Subcutaneous adipose tissue (tissue), 4 donors: ENCODE data around the gene CAST. TPM values are rescaled to one million over a fixed set of nuclear protein-coding genes. Genes with fewer than 3 reads are reported as not detected.

Experiments used
- CTCF ChIP-seq: fragments of 450-650 bp; IDR thresholded peaks from one replicate; pipeline ENCODE4 v1.5.1; 2016; ENCODE audit warnings: low read depth, mild to moderate bottlenecking, control low read depth, antibody characterized with exemption, moderate library complexity
- total RNA-seq, 4 donors: library from RNA; depleted of rRNA; stranded (reverse); fragments of >200 nt; gene quantifications; one replicate each; pipeline ENCODE4 v1.1.0, GENCODE V29; 2016

Gene CAST
- total RNA-seq, 4 donors from 2014 or later = 296 to 432 (median 373) TPM

- no peak for TF ChIP-seq CTCF
Observed at GRCh38 chr5:96753017-96753397, 90.8 kb downstream of the CAST start.

- TF ChIP-seq CTCF = no peak
Observed at GRCh38 chr5:96753848-96754247, 91.7 kb downstream of the CAST start.

GRCh38 chr5:96755851-96756250, 93.7 kb downstream of the CAST start:
- no peak for TF ChIP-seq CTCF

- TF ChIP-seq CTCF = no peak
Observed at GRCh38 chr5:96756985-96757384, 94.8 kb downstream of the CAST start.

GRCh38 chr5:96758621-96759020, 96.4 kb downstream of the CAST start:
- no peak for TF ChIP-seq CTCF

GRCh38 chr5:96761618-96762017, 99.4 kb downstream of the CAST start:
- no peak for TF ChIP-seq CTCF

GRCh38 chr5:96763026-96763425, 100.8 kb downstream of the CAST start:
- no peak for TF ChIP-seq CTCF

- no peak for TF ChIP-seq CTCF
Observed at GRCh38 chr5:96765043-96765442, 102.9 kb downstream of the CAST start.
